Activated CD4-positive, CD25-positive, alpha-beta regulatory T cell (primary cell): ENCODE results near the gene TUBGCP5.

Experiments used
- DNase-seq, 4 experiments: peaks; one replicate each; lab custom pipeline; 2025; lab: John Stamatoyannopoulos, UW

Gene TUBGCP5

GRCh38 chr15:22978691-22979237, 60.6 kb downstream of the TUBGCP5 start:
- no peak for DNase-seq

GRCh38 chr15:22974745-22975144, 64.6 kb downstream of the TUBGCP5 start:
- no peak for DNase-seq

GRCh38 chr15:22973987-22974386, 65.4 kb downstream of the TUBGCP5 start:
- no peak for DNase-seq

GRCh38 chr15:22973286-22973685, 66.1 kb downstream of the TUBGCP5 start:
- no peak for DNase-seq

- DNase-seq: no peak
Observed at GRCh38 chr15:22969489-22969888, 69.9 kb downstream of the TUBGCP5 start.

GRCh38 chr15:22968366-22968765, 71.0 kb downstream of the TUBGCP5 start:
- no peak for DNase-seq

- no peak for DNase-seq
Observed at GRCh38 chr15:22967084-22967770, 72.1 kb downstream of the TUBGCP5 start.

- no peak for DNase-seq
Observed at GRCh38 chr15:22966321-22967083, 72.9 kb downstream of the TUBGCP5 start.

- no peak for DNase-seq
Observed at GRCh38 chr15:22963641-22964040, 75.7 kb downstream of the TUBGCP5 start.

- DNase-seq: no peak
Observed at GRCh38 chr15:22962611-22963010, 76.8 kb downstream of the TUBGCP5 start.

GRCh38 chr15:22961762-22962161, 77.6 kb downstream of the TUBGCP5 start:
- DNase-seq: no peak

- no peak for DNase-seq
Observed at GRCh38 chr15:22960556-22960955, 78.8 kb downstream of the TUBGCP5 start.

- DNase-seq: no peak
Observed at GRCh38 chr15:22960126-22960525, 79.2 kb downstream of the TUBGCP5 start.

GRCh38 chr15:22959321-22960101, 79.9 kb downstream of the TUBGCP5 start:
- DNase-seq: no peak

GRCh38 chr15:22958487-22959280, 80.7 kb downstream of the TUBGCP5 start:
- DNase-seq: no peak

- no peak for DNase-seq
Observed at GRCh38 chr15:22956978-22957260, 82.5 kb downstream of the TUBGCP5 start.

GRCh38 chr15:22956257-22956977, 83.0 kb downstream of the TUBGCP5 start:
- no peak for DNase-seq

GRCh38 chr15:22955544-22956119, 83.7 kb downstream of the TUBGCP5 start:
- DNase-seq: no peak

- DNase-seq: no peak
Observed at GRCh38 chr15:22954798-22955543, 84.4 kb downstream of the TUBGCP5 start.

GRCh38 chr15:22954326-22954725, 85.0 kb downstream of the TUBGCP5 start:
- DNase-seq: no peak
